Lung (tissue), 12 donors: ENCODE measurements around the gene IPO4. TPM values are rescaled to one million over a fixed set of nuclear protein-coding genes. Genes with fewer than 3 reads are reported as not detected.

Experiments used
- ATAC-seq: fragments of 200-7000 bp; cut with Tn5 transposase; one replicate; pipeline ENCODE4 v1.9.1; 2020; ENCODE audit warnings: moderate number of reproducible peaks; ENCODE audit not compliant: insufficient read depth, low FRiP score
- DNase-seq, 3 donors: peaks; one replicate each; pipeline ENCODE4 v3.0.0-alpha.2; 2013 to 2017
- H3K27ac ChIP-seq, 2 donors: one replicate each; pipeline ENCODE4 v1.5.1; 2013; ENCODE audit warnings: mild to moderate bottlenecking in 2 of 2, moderate library complexity in 2 of 2, control low read depth in 1 of 2, inconsistent platforms in 1 of 2, low read depth in 1 of 2, low read length in 1 of 2
- H3K27me3 ChIP-seq, 3 donors: one replicate each; pipeline ENCODE4 v1.5.1; 2013; ENCODE audit warnings: low read length in 2 of 3; ENCODE audit not compliant: control insufficient read depth in 3 of 3, insufficient read depth in 3 of 3
- H3K36me3 ChIP-seq, 4 donors: one replicate each; pipeline ENCODE4 v1.5.1; 2013; ENCODE audit warnings: low read length in 4 of 4, mild to moderate bottlenecking in 1 of 4, moderate library complexity in 1 of 4; ENCODE audit not compliant: control insufficient read depth in 4 of 4, insufficient read depth in 4 of 4
- H3K4me1 ChIP-seq, 5 donors: one replicate each; pipeline ENCODE4 v1.5.1; 2013; ENCODE audit warnings: low read length in 5 of 5, mild to moderate bottlenecking in 2 of 5, moderate library complexity in 1 of 5; ENCODE audit not compliant: control insufficient read depth in 5 of 5, insufficient read depth in 5 of 5
- H3K4me3 ChIP-seq: one replicate; pipeline ENCODE4 v1.5.1; 2013; ENCODE audit warnings: mild to moderate bottlenecking, control low read depth, moderate library complexity
- H3K9ac ChIP-seq, 2 donors: one replicate each; pipeline ENCODE4 v1.5.1; 2013; ENCODE audit warnings: low read length in 2 of 2, control low read depth in 1 of 2; ENCODE audit not compliant: insufficient read depth in 1 of 2
- H3K9me3 ChIP-seq, 4 donors: one replicate each; pipeline ENCODE4 v1.5.1; 2013; ENCODE audit warnings: low read length in 3 of 4, mild to moderate bottlenecking in 1 of 4, moderate library complexity in 1 of 4; ENCODE audit not compliant: control insufficient read depth in 4 of 4, insufficient read depth in 3 of 4
- WGBS, 2 donors: extraction: QIAGEN DNeasy Blood & Tissue Kit; methylation state at CpG; one replicate each; pipeline ENCODE4 v1.1.7; 2013; 5-methylcytosine and 5-hydroxymethylcytosine counted together
- polyA plus RNA-seq, 2 donors: library from polyadenylated mRNA; stranded (reverse); fragments of 200-250 nt; gene quantifications; one replicate each; pipeline ENCODE4 v1.2.1, GENCODE V29; 2013
- total RNA-seq, 2 donors: library from RNA; depleted of rRNA in 1 of 2; stranded (reverse); fragments of >200 nt in 1 of 2; gene quantifications; one replicate each; pipeline ENCODE4 v1.2.1, GENCODE V29; 2014 to 2021
- TF ChIP-seq, protein P1 (sequence below): IDR thresholded peaks from 2 replicates; pipeline ENCODE4 v1.5.1; 2012; ENCODE audit warnings: mild to moderate bottlenecking; ENCODE audit errors: control extremely low read depth, extremely low read depth
- donor health status: control.
- donor health status: control.
- donor health status: Bipolar disorder and iron deficiency.
- donor health status: healthy.
- donor health status: DM: yes; HTN: yes; CAD: no.

Gene IPO4
- total and polyA plus RNA-seq, 4 donors, result 13.0 to 78.9 (median 28.4) TPM

DNA sequence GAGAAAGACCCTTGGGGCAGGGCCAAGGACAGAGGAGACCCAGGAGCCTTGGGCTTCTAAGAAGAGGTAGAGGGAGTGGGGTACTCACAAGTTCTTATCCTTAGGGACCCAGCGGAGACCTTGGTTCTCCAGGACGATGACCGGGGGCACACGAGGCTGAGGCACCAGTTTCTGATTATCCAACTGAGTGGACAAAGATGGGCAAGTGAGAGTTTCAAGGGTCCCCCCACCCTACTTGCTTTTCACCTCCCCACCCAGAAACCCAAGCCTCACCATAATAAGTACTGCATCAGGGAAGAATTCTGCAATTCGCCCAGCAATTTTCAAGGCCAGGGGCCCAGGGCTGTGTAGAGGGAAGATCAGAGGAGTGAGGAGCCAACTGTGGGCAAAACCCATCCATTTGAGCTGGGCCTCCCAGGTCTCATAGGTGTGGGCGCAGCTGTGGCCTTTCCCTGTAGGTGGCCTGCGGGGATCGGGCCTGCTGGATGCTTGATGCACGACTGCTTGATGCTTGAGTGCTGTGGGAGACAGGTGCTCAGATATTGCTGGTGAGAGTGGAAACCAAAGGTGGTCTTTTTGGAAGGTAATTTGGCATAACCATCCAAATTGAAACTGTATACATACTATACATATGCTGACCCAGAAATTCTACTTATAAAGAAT is 49.2 kb downstream of the IPO4 start:
- peaks cover 0 to 33% (median 22%) of the 10 kb centered on the region in 4 donors for H3K36me3 ChIP-seq
- H3K9me3 ChIP-seq, result no peaks in the 10 kb centered on the region
- WGBS, 2 donors, result 90% methylated on average over 9 of the region's 9 CpGs
- peaks cover 0 to 29% (median 7%) of the 10 kb centered on the region in 5 donors for H3K4me1 ChIP-seq
- no peak for DNase-seq
- no peak overlapping the region for H3K4me3 ChIP-seq
- H3K27me3 ChIP-seq, result no peaks in the 10 kb centered on the region
- no peak for ATAC-seq
- TF ChIP-seq, protein P1, sequence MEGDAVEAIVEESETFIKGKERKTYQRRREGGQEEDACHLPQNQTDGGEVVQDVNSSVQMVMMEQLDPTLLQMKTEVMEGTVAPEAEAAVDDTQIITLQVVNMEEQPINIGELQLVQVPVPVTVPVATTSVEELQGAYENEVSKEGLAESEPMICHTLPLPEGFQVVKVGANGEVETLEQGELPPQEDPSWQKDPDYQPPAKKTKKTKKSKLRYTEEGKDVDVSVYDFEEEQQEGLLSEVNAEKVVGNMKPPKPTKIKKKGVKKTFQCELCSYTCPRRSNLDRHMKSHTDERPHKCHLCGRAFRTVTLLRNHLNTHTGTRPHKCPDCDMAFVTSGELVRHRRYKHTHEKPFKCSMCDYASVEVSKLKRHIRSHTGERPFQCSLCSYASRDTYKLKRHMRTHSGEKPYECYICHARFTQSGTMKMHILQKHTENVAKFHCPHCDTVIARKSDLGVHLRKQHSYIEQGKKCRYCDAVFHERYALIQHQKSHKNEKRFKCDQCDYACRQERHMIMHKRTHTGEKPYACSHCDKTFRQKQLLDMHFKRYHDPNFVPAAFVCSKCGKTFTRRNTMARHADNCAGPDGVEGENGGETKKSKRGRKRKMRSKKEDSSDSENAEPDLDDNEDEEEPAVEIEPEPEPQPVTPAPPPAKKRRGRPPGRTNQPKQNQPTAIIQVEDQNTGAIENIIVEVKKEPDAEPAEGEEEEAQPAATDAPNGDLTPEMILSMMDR, result no peak
- no peak overlapping the region for H3K27ac ChIP-seq
- peak overlapping the region in 1 of 2 donors; percentile 55 for H3K9ac ChIP-seq

DNA sequence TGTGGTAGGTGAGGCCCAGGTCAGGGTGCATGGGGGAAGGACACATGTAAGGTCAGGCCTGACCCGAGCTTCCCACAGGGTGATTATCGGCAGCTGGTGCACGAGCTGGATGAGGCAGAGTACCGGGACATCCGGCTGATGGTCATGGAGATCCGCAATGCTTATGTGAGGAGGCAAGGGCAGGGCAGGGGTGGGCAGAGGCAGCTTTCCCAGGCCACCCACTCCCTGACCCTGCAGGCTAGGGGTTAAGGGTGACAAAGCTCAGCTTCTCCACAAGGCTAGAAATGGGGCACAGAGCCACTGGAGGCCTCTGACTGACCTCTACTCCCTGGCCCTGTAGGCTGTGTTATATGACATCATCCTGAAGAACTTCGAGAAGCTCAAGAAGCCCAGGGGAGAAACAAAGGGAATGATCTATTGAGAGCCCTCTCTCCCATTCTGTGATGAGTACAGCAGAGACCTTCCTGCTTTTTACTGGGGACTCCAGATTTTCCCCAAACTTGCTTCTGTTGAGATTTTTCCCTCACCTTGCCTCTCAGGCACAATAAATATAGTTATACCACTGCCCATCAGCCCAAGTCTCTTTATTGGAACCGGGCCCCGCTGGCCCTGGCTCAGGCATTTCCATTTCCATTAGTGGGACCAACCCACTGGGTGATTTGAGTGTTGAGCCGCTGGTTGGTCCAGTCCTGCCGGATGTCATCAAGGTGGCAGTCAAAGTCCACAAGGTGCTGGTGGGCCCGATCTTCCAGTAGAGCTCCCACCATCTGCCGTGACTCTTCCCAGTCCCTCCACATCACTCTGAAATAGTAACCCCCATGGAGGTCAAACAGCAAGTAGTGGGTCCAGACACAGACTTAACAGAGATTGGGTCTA is 50.0 kb downstream of the IPO4 start:
- Histone ChIP-seq H3K9ac (no peak overlapping the region), H3K27me3 (no peaks in the 10 kb centered on the region), H3K9me3 (no peaks in the 10 kb centered on the region), H3K4me3 (no peak overlapping the region), H3K4me1 (peaks cover 0 to 29% (median 7%) of the 10 kb centered on the region in 5 donors), H3K27ac (no peak overlapping the region), H3K36me3 (peaks cover 0 to 26% (median 16%) of the 10 kb centered on the region in 4 donors)
- TF ChIP-seq, protein P1, result no peak
- DNase-seq (no peak), ATAC-seq (no peak)
- 87 to 94% methylated on average over 13 of the region's 13 CpGs for WGBS, 2 donors

DNA sequence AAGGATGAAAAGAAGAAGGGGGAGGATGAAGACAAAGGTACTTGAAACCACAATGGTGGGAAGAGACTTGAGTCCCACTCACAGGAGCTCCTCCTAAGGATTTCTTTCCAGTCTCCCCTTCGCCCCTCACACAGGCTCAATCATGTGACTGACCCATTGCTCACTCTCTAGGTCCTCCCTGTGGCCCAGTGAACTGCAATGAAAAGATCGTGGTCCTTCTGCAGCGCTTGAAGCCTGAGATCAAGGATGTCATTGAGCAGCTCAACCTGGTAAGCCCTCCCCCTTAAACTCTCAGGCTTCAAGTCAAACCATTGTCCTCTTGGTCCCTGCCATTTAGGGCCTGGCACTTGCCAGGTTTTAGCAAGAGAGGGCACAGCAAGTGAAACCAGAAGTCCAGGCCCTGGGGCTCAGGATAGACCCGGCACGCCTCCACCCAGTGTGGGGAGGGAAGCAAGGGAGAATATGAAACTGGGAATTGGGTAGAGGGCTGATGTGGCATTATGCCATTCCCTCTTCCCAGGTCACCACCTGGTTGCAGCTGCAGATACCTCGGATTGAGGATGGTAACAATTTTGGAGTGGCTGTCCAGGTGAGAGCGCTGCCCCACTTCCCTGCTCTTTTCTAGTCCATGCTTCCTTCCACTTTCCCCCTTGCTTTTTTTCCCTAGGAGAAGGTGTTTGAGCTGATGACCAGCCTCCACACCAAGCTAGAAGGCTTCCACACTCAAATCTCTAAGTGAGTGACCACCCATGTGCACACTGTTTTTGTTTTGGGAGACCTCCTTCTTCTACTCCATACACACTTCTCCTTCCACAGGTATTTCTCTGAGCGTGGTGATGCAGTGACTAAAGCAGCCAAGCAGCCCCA is 50.9 kb downstream of the IPO4 start:
- H3K27me3 ChIP-seq, result no peaks in the 10 kb centered on the region
- peak overlapping the region in 1 of 2 donors; percentile 23 for H3K27ac ChIP-seq
- TF ChIP-seq, protein P1, result no peak
- H3K36me3 ChIP-seq, result peaks cover 0 to 20% (median 12%) of the 10 kb centered on the region in 4 donors
- no peaks in the 10 kb centered on the region for H3K9me3 ChIP-seq
- H3K9ac ChIP-seq, result peak overlapping the region in 1 of 2 donors; percentile 23
- H3K4me1 ChIP-seq, result peaks cover 0 to 29% (median 7%) of the 10 kb centered on the region in 5 donors
- no peak for DNase-seq
- no peak for ATAC-seq
- WGBS, 2 donors, result 87 to 94% methylated on average over 8 of the region's 8 CpGs
- no peak overlapping the region for H3K4me3 ChIP-seq
